ENCODE measurements around the gene NUDT16L1.
"Not testable (repeated sequence)": the region's sequence is repeated elsewhere in the genome, so short reads cannot be mapped to it uniquely, and the experiment has no call there.

NUDT16L1 gene

DNA sequence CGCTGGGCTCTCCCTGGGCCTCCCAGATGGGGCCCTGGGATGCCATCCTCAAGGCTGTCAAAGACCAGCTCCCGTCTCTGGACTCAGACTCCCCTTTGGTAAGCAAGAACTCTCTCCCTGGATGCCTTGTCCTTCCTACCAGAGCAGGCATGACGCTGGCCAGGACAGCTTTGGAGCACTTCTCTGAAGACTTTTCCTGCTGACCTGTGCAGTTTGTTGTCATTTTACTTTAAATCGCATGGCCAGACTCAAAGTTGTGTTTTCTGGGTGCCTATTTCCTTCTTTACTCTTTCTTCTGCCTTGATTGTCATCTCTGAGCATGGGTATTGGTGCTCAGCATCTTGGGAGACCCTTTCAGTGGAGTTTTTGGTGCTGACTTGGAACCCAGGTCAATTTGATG lies 43.2 kb downstream of the NUDT16L1 start:
- Histone ChIP-seq H3K4me2 (ENCODE audit: insufficient read depth, low read length, poor library complexity, severe bottlenecking) (no peak overlapping the region), H3K9ac (ENCODE audit: low read depth, low read length, poor library complexity) (peak overlapping the region; percentile 2), H3K27ac (replicated peaks; ENCODE audit: low read length) (no peak overlapping the region), H3K23ac (ENCODE audit: low read depth, low read length, poor library complexity) (no peak overlapping the region), H3K79me1 (ENCODE audit: low read depth, low read length) (peaks cover 4% of the 10 kb centered on the region), H3K14ac (ENCODE audit: low read length) (no peak overlapping the region), H2BK15ac (ENCODE audit: low read length) (no peak overlapping the region), H3K27me3 (ENCODE audit: control insufficient read depth in 3 of 3, insufficient read depth in 3 of 3, low read depth in 1 of 3, low read length in 3 of 3) (no peaks in the 10 kb centered on the region), H3K4me1 (ENCODE audit: control insufficient read depth in 2 of 2, insufficient read depth in 1 of 2, low read depth in 1 of 2, low read length in 2 of 2) (peaks cover 0 to 3% of the 10 kb centered on the region in 2 donors), H4K91ac (ENCODE audit: low read depth, low read length, poor library complexity) (no peak overlapping the region), H2AK5ac (ENCODE audit: low read depth, low read length) (no peak overlapping the region), H3K18ac (ENCODE audit: low read length) (no peak overlapping the region), H3K4me3 (ENCODE audit: low read length in 2 of 2) (no peak overlapping the region), H4K8ac (ENCODE audit: low read depth, low read length) (no peak overlapping the region), H3K36me3 (replicated peaks in 1 of 2; ENCODE audit: control insufficient read depth in 2 of 2, insufficient read depth in 2 of 2, low read length in 2 of 2) (peaks cover 4 to 5% of the 10 kb centered on the region in 2 donors), H3K4ac (ENCODE audit: low read length) (no peak overlapping the region), H2AFZ (ENCODE audit: low read length) (peak overlapping the region; percentile 13), H2BK5ac (ENCODE audit: low read length) (no peak overlapping the region), H3K9me3 (replicated peaks in 1 of 2; ENCODE audit: control insufficient read depth in 2 of 2, insufficient read depth in 1 of 2, low read depth in 1 of 2, low read length in 2 of 2) (no peaks in the 10 kb centered on the region), H2BK120ac (ENCODE audit: low read depth, low read length) (no peak overlapping the region), H2BK12ac (ENCODE audit: low read length) (no peak overlapping the region)
- no CpG with 5 or more reads among the region's 4 CpGs for WGBS, 2 donors (ENCODE audit: extremely low coverage in 2 of 2, insufficient read length in 2 of 2, insufficient replicate concordance in 1 of 2)
- DNase-seq (ENCODE audit: low spot score), result no peak

DNA sequence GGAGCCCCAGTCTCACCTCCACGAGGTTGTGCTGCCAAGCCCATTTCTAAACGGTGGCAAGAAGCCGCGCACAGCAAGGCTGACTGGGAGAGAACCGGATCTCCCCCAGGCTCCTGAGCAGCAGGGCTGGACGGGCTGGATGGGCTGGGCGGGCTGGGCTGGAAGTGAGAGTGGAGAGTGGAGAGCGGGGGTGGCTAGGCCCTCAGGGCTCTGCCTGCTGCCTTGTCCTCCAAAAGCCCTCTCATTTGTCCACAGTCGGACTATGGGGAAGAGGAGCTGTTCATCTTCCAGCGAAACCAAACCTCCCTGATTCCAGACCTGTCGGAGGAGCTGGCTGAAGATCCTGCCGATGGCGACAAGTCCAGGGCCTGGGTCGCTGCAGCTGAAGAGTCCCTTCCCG lies 44.2 kb downstream of the NUDT16L1 start:
- WGBS, 2 donors (ENCODE audit: extremely low coverage in 2 of 2, insufficient read length in 2 of 2, insufficient replicate concordance in 1 of 2), result no CpG with 5 or more reads among the region's 15 CpGs

DNA sequence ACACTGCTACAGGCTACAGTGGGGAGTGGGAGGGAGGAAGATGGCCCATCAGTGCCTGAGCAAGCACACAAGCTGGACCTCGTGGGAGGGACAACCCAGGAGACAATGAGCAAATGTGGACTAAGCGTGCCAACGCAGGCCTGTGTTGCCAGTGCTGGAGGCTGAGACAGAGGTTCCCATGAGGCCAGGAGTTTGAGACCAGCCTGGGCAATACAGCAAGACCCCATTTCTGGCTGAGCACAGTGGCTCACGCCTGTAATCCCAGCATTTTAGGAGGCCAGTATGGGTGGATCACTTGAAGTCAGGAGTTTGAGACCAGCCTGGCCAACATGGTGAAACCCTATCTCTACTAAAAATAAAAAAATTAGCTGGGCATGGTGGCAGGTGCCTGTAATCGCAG lies 45.0 kb downstream of the NUDT16L1 start:
- no CpG with 5 or more reads among the region's 5 CpGs for whole genome bisulfite sequencing, 2 donors (ENCODE audit: extremely low coverage in 2 of 2, insufficient read length in 2 of 2, insufficient replicate concordance in 1 of 2)
- H3K4me2 ChIP-seq (ENCODE audit: insufficient read depth, low read length, poor library complexity, severe bottlenecking); H4K8ac ChIP-seq (ENCODE audit: low read depth, low read length); H4K91ac ChIP-seq (ENCODE audit: low read depth, low read length, poor library complexity); H3K27me3 ChIP-seq (ENCODE audit: control insufficient read depth in 3 of 3, insufficient read depth in 3 of 3, low read depth in 1 of 3, low read length in 3 of 3); H3K36me3 ChIP-seq (replicated peaks in 1 of 2; ENCODE audit: control insufficient read depth in 2 of 2, insufficient read depth in 2 of 2, low read length in 2 of 2); H2BK15ac ChIP-seq (ENCODE audit: low read length); H2BK120ac ChIP-seq (ENCODE audit: low read depth, low read length); H2AFZ ChIP-seq (ENCODE audit: low read length); H3K27ac ChIP-seq (replicated peaks; ENCODE audit: low read length); H3K9me3 ChIP-seq (replicated peaks in 1 of 2; ENCODE audit: control insufficient read depth in 2 of 2, insufficient read depth in 1 of 2, low read depth in 1 of 2, low read length in 2 of 2); DNase-seq (ENCODE audit: low spot score); H3K4ac ChIP-seq (ENCODE audit: low read length); H2BK5ac ChIP-seq (ENCODE audit: low read length); H3K18ac ChIP-seq (ENCODE audit: low read length); H3K14ac ChIP-seq (ENCODE audit: low read length); H3K4me1 ChIP-seq (ENCODE audit: control insufficient read depth in 2 of 2, insufficient read depth in 1 of 2, low read depth in 1 of 2, low read length in 2 of 2); H3K23ac ChIP-seq (ENCODE audit: low read depth, low read length, poor library complexity); H3K79me1 ChIP-seq (ENCODE audit: low read depth, low read length); H3K4me3 ChIP-seq (ENCODE audit: low read length in 2 of 2); H2AK5ac ChIP-seq (ENCODE audit: low read depth, low read length): not testable (repeated sequence)
- H2BK12ac ChIP-seq (ENCODE audit: low read length), result peak overlapping the region; percentile 87
- peak overlapping the region; percentile 24 for H3K9ac ChIP-seq (ENCODE audit: low read depth, low read length, poor library complexity)

More for the DNA sequence above, 44.2 kb downstream of the NUDT16L1 start:
- H2BK120ac ChIP-seq (ENCODE audit: low read depth, low read length), result no peak overlapping the region
- H3K4me2 ChIP-seq (ENCODE audit: insufficient read depth, low read length, poor library complexity, severe bottlenecking), result no peak overlapping the region
- H3K4ac ChIP-seq (ENCODE audit: low read length), result no peak overlapping the region
- H3K14ac ChIP-seq (ENCODE audit: low read length), result no peak overlapping the region
- H4K91ac ChIP-seq (ENCODE audit: low read depth, low read length, poor library complexity), result no peak overlapping the region
- H2AK5ac ChIP-seq (ENCODE audit: low read depth, low read length), result peak overlapping the region; percentile 83
- DNase-seq (ENCODE audit: low spot score), result no peak
- H3K4me1 ChIP-seq (ENCODE audit: control insufficient read depth in 2 of 2, insufficient read depth in 1 of 2, low read depth in 1 of 2, low read length in 2 of 2), result peaks cover 0 to 3% of the 10 kb centered on the region in 2 donors
- no peak overlapping the region for H3K18ac ChIP-seq (ENCODE audit: low read length)
- H3K9me3 ChIP-seq (replicated peaks in 1 of 2; ENCODE audit: control insufficient read depth in 2 of 2, insufficient read depth in 1 of 2, low read depth in 1 of 2, low read length in 2 of 2), result no peaks in the 10 kb centered on the region
- H3K79me1 ChIP-seq (ENCODE audit: low read depth, low read length), result no peaks in the 10 kb centered on the region
- H2BK12ac ChIP-seq (ENCODE audit: low read length), result no peak overlapping the region
- H3K36me3 ChIP-seq (replicated peaks in 1 of 2; ENCODE audit: control insufficient read depth in 2 of 2, insufficient read depth in 2 of 2, low read length in 2 of 2), result no peaks in the 10 kb centered on the region
- H2AFZ ChIP-seq (ENCODE audit: low read length), result no peak overlapping the region
- H4K8ac ChIP-seq (ENCODE audit: low read depth, low read length), result peak overlapping the region; percentile 23
- H3K27ac ChIP-seq (replicated peaks; ENCODE audit: low read length), result no peak overlapping the region
- H2BK5ac ChIP-seq (ENCODE audit: low read length), result no peak overlapping the region
- H3K4me3 ChIP-seq (ENCODE audit: low read length in 2 of 2), result peak overlapping the region in 1 of 2 donors; percentile 36
- no peak overlapping the region for H3K23ac ChIP-seq (ENCODE audit: low read depth, low read length, poor library complexity)
- H2BK15ac ChIP-seq (ENCODE audit: low read length), result peak overlapping the region; percentile 55
- no peak overlapping the region for H3K9ac ChIP-seq (ENCODE audit: low read depth, low read length, poor library complexity)
- H3K27me3 ChIP-seq (ENCODE audit: control insufficient read depth in 3 of 3, insufficient read depth in 3 of 3, low read depth in 1 of 3, low read length in 3 of 3), result no peaks in the 10 kb centered on the region

DNA sequence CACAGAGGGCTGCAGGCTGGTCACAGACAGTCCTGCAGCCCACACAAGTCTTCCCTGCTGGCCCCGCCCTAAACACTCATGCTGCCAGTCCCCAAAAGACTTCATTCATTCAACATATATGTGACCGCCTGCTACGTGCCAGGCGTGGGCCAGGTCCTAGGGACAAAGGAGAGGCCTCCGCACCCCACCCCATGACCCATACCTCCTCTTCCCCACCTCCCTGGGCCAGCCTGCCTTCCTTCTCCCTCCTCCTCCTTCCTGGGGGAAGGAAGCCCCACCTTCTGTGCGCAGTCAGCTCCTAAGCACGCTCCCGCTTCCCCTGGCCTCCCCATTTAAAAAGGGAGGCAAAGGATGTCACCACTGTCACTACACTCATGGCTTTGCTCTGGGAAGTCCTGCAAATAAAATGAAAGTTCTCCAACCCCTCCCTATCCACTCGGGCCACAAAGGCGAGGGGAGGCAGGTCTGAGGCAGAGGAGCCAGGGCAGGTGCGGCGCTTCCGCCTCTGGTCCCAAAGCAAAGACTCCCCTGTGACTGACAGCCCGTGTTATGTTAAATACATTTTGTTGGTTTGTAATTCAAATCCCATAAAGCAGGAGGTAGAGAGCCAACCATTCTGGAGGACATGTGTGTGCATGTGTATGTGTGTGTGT lies 50.0 kb downstream of the NUDT16L1 start:
- Histone ChIP-seq H2BK120ac (ENCODE audit: low read depth, low read length) (no peak overlapping the region), H3K9ac (ENCODE audit: low read depth, low read length, poor library complexity) (no peak overlapping the region), H3K4me2 (ENCODE audit: insufficient read depth, low read length, poor library complexity, severe bottlenecking) (no peak overlapping the region), H3K27me3 (ENCODE audit: control insufficient read depth in 3 of 3, insufficient read depth in 3 of 3, low read depth in 1 of 3, low read length in 3 of 3) (no peaks in the 10 kb centered on the region), H3K9me3 (replicated peaks in 1 of 2; ENCODE audit: control insufficient read depth in 2 of 2, insufficient read depth in 1 of 2, low read depth in 1 of 2, low read length in 2 of 2) (no peaks in the 10 kb centered on the region), H3K23ac (ENCODE audit: low read depth, low read length, poor library complexity) (no peak overlapping the region), H3K79me1 (ENCODE audit: low read depth, low read length) (no peaks in the 10 kb centered on the region), H3K18ac (ENCODE audit: low read length) (peak overlapping the region; percentile 19), H3K4ac (ENCODE audit: low read length) (no peak overlapping the region), H2BK12ac (ENCODE audit: low read length) (peak overlapping the region; percentile 25), H3K4me3 (ENCODE audit: low read length in 2 of 2) (no peak overlapping the region), H4K91ac (ENCODE audit: low read depth, low read length, poor library complexity) (no peak overlapping the region), H3K14ac (ENCODE audit: low read length) (no peak overlapping the region), H2BK5ac (ENCODE audit: low read length) (no peak overlapping the region), H4K8ac (ENCODE audit: low read depth, low read length) (no peak overlapping the region), H3K4me1 (ENCODE audit: control insufficient read depth in 2 of 2, insufficient read depth in 1 of 2, low read depth in 1 of 2, low read length in 2 of 2) (peaks cover 0 to 7% of the 10 kb centered on the region in 2 donors), H2AFZ (ENCODE audit: low read length) (no peak overlapping the region), H3K36me3 (replicated peaks in 1 of 2; ENCODE audit: control insufficient read depth in 2 of 2, insufficient read depth in 2 of 2, low read length in 2 of 2) (no peaks in the 10 kb centered on the region), H3K27ac (replicated peaks; ENCODE audit: low read length) (no peak overlapping the region), H2BK15ac (ENCODE audit: low read length) (no peak overlapping the region), H2AK5ac (ENCODE audit: low read depth, low read length) (peak overlapping the region; percentile 34)
- no CpG with 5 or more reads among the region's 14 CpGs for WGBS, 2 donors (ENCODE audit: extremely low coverage in 2 of 2, insufficient read length in 2 of 2, insufficient replicate concordance in 1 of 2)
- DNase-seq (ENCODE audit: low spot score), result no peak
